NCI-H2196 treated with DMSO at 0.1 percent for 48 hours (cell line): ENCODE results near the gene RRBP1.

Source experiments
- DNase-seq: peaks from one replicate; lab custom pipeline; 2025; ENCODE audit not compliant: unreplicated experiment; lab: John Stamatoyannopoulos, UW

RRBP1 gene

DNA sequence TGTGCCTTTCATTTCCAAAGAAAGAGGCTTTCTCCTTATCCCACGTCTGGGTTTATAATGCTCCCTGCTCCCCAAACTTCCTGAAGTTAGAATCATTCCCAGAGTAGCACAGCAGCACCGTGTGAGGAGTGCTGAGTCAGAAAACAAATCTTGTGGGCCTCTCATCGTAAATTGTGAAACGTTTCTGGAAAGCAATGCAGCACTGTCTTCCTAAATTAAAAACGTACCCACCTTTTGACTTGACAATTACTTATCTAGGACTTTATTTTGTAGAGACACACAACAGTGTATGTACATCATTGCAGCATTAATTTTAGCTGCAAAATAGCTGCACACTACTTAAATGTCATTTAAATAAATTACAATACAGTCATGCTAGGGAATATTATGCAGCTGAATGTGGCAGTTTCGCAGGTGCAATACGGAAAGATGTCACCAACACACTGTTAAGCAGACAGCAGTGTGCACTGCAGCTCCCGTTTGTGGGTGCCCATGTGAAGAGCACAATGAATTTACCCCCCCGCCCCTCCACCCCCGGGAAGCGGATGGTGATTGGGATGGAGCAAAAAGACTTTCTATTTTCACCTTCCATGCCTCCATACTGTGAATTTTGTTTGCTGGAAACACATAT is 30.8 kb downstream of the RRBP1 start:
- no peak for DNase-seq

- no peak for DNase-seq
Observed at GRCh38 chr20:17650301-17651128, 31.5 kb downstream of the RRBP1 start.

GRCh38 chr20:17648791-17649730 is 33.0 kb downstream of the RRBP1 start:
- DNase-seq, result peak; percentile 65

DNA sequence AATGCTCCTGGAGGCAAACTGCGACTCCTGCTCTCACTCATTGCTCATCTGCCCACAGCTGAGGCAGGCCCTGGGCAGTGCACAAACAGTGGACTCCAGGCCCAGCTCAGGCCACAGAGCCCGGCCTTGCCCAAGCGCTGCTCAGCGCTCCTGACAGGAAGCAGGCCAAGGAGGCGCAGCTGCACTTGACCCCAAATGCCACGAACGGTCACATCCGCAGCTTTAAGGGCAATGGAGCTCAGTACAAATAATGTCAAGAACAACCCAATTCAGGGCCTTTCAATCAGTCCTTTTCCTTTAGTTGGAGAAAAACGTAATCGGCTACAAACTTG is 33.8 kb downstream of the RRBP1 start:
- DNase-seq, result no peak

DNA sequence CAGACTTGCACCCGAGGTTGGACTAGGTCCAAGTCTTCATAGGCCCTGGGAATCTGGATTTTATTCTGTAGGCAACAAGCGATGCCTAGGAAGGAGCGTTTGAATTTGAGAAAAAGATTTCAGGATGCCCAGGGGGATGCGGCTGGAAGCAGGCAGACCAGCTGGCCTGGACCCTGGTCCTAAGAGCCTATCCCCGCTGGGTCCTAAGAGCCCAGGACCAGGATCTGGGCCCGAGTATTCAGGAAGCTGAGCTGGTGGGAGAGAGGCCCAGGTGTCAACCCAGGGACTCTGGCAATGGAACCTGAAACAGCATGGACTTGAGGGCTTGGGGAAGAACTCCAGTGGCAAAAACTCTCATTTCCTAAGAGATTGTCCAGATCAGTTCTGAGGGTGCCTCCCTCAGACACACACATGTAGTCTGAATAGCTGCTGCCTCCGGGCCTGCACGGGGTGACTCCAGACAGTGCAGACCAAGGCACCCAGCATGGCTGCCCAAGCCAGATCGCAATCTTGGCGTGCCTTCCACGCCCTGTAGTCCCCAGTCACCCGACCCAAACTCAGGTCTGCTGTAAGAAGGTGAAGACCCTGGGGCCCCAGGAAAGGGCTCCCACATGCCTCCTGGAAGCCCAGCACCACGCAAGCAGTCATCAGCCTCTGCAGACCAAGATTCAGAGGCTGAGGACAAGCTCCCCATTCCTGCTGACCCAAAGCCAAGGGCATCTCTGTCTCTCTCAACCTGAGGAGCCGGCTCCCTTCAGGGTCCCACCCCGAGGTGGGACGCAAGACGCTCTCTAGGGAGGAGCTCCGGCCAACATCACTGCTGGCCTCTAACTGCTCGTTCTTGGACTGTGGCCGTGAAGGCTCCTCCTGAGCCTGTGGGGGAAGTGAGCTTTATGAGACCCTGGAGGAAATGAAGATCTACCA is 34.4 kb downstream of the RRBP1 start:
- DNase-seq, result no peak

GRCh38 chr20:17646961-17647301 is 35.1 kb downstream of the RRBP1 start:
- no peak for DNase-seq

GRCh38 chr20:17646209-17646960 is 35.7 kb downstream of the RRBP1 start:
- no peak for DNase-seq

DNA sequence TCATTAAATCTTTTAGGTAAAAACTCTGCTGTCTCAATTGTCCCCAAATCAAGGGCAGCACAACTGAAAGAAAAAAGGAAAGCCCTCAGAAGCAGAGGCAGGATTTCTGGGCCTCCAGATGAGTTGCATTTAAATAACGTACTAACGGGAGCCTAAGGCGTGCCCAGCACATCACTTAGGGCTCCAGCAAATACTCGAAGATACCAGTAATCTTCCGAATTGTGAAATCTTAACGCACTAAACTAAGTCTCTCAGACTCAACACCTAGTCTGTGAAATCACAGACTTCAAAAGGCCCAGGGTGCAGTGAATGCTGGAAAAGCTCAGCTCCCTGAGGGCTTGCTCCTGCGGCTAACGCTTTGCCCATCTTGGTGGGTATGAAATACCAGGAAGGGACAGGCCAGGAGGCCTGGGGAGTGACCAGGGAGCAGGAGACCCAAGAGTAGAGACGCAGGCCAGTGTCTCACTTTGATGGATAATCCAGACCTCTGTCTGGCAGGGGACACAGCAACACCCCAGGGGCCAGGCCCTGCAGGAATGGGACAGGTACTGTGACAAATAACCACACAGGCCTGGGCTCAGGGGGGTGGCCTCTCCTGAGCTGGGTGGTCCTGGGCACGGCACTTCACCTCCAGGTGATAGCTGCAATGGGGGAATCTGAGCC is 36.4 kb downstream of the RRBP1 start:
- no peak for DNase-seq

GRCh38 chr20:17645010-17645409 is 37.0 kb downstream of the RRBP1 start:
- no peak for DNase-seq

- DNase-seq, result no peak
Observed at GRCh38 chr20:17644451-17644850, 37.6 kb downstream of the RRBP1 start.

- no peak for DNase-seq
Observed at GRCh38 chr20:17643531-17644188, 38.4 kb downstream of the RRBP1 start.

GRCh38 chr20:17642404-17643269 is 39.4 kb downstream of the RRBP1 start:
- DNase-seq, result no peak

- DNase-seq, result no peak
Observed at GRCh38 chr20:17641993-17642392, 40.0 kb downstream of the RRBP1 start.

- no peak for DNase-seq
Observed at GRCh38 chr20:17641520-17641964, 40.5 kb downstream of the RRBP1 start.

- no peak for DNase-seq
Observed at GRCh38 chr20:17640875-17641378, 41.1 kb downstream of the RRBP1 start.

GRCh38 chr20:17640146-17640874 is 41.7 kb downstream of the RRBP1 start:
- no peak for DNase-seq

DNA sequence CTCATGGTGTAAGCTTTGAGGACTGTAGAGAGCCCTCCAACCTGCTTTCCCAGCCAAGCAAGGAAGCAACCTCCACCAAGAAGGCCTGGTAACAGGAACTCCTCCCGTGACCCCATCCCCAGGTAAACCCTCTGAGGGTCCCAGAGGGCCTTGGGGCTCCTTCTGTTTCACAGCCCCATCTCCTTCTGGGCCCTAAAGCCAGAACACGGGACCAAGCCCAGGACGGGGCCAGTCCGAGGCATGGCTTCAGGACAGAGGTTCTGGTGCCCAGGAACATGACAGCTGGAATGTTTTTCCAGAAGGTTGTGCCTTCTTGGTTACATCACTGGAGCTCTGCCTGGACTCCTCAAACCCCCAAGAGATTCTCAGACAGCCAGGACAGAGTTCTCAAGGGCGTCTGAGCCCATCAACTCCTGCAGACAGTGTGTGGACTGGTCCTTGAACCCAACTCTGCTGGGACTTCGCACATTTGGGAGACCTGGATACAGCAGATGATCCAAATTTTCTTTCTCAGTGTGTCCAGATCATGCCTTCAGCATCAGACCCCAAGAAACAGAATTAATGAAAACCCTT is 43.1 kb downstream of the RRBP1 start:
- DNase-seq, result no peak
